HepG2 (cell line): ENCODE results near the gene WNT10A. TPM values are rescaled to one million over a fixed set of nuclear protein-coding genes. Genes with fewer than 3 reads are reported as not detected.
A peak's percentile ranks its signal among the peaks of the same experiment; 100 is the strongest.

Experiments used
- ATAC-seq: fragments of 200-7000 bp; cut with Tn5 transposase; 3 replicates; pipeline ENCODE4 v1.9.1; 2020; ENCODE audit warnings: mild to moderate bottlenecking, moderate library complexity
- BruUV-seq: library from RNA; stranded (reverse); fragments of 400-500 nt; replicated peaks from 2 replicates; lab custom pipeline; 2021; lab: Mats Ljungman, UMichigan
- CTCF ChIA-PET: fragments of 300-600 bp; formaldehyde crosslinking; extraction: SDS; loops from one replicate; lab custom pipeline; 2021; ENCODE audit warnings: low total read pairs, inconsistent platforms, low intra/inter-chr PET ratio; lab: Yijun Ruan, JAX
- POLR2A ChIA-PET: fragments of 350-600 bp; sonication (Branson Sonifier 250); formaldehyde crosslinking; loops from one replicate; lab custom pipeline; 2020; ENCODE audit warnings: antibody characterized with exemption, inconsistent platforms; lab: Yijun Ruan, JAX
- DNase-seq: peaks from one replicate; pipeline ENCODE4 v3.0.0-alpha.2; 2015; ENCODE audit warnings: low spot score
- FAIRE-seq: peaks from 3 replicates; lab custom pipeline; 2011; peaks lifted over from hg19 to GRCh38; lab: Jason Lieb, UNC
- H2AFZ ChIP-seq: one replicate; pipeline ENCODE4 v1.6.1; 2011; ENCODE audit warnings: low read length, inconsistent platforms
- H3K27ac ChIP-seq: fragments of 300-600 bp; 3 replicates; pipeline ENCODE4 v1.8.0; 2011; ENCODE audit warnings: mixed run types, mild to moderate bottlenecking, mixed read lengths, low read length, inconsistent platforms; ENCODE audit not compliant: insufficient read depth; ENCODE audit errors: extremely low read length
- H3K27me3 ChIP-seq, 2 experiments: fragments of 200-600 bp in 1 of 2; 2 replicates in 1 of 2; 3 replicates in 1 of 2; pipeline versions ENCODE4 v1.6.0 to v1.8.0; 2011; ENCODE audit warnings: low read length in 2 of 2, mild to moderate bottlenecking in 2 of 2, moderate library complexity in 2 of 2, inconsistent platforms in 1 of 2; ENCODE audit not compliant: insufficient read depth in 2 of 2, control insufficient read depth in 1 of 2
- H3K36me3 ChIP-seq, 2 experiments: fragments of 200-600 bp in 1 of 2; replicated peaks in 1 of 2; 2 replicates in 1 of 2; 3 replicates in 1 of 2; pipeline versions ENCODE4 v1.5.1 to v1.8.0; 2011; ENCODE audit warnings: low read length in 2 of 2, inconsistent platforms in 1 of 2; ENCODE audit not compliant: insufficient read depth in 2 of 2, control insufficient read depth in 1 of 2
- H3K4me1 ChIP-seq: 2 replicates; pipeline ENCODE4 v1.5.1; 2012; ENCODE audit warnings: low read length, inconsistent platforms; ENCODE audit not compliant: insufficient read depth
- H3K4me2 ChIP-seq: 2 replicates; pipeline ENCODE4 v1.6.0; 2011; ENCODE audit warnings: low read depth, low read length, inconsistent platforms
- H3K4me3 ChIP-seq, 3 experiments: fragments of 200-600 bp in 1 of 3; sonication (generic), shearing (Covaris generic) in 1 of 3; replicated peaks in 1 of 3; 2 replicates each; pipeline ENCODE4 v1.5.1; 2011 to 2016; ENCODE audit warnings: low read length in 3 of 3, inconsistent platforms in 2 of 3, low read depth in 2 of 3, mild to moderate bottlenecking in 2 of 3, control low read depth in 1 of 3, mixed read lengths in 1 of 3; ENCODE audit not compliant: insufficient read depth in 1 of 3
- H3K79me2 ChIP-seq: one replicate; pipeline ENCODE4 v1.6.1; 2011; ENCODE audit warnings: low read length, inconsistent platforms; ENCODE audit not compliant: insufficient read depth
- H3K9ac ChIP-seq: 2 replicates; pipeline ENCODE4 v1.6.0; 2011; ENCODE audit warnings: mild to moderate bottlenecking, low read depth, low read length, inconsistent platforms; ENCODE audit not compliant: insufficient read depth
- H3K9me3 ChIP-seq: 2 replicates; pipeline ENCODE4 v1.5.1; 2012; ENCODE audit warnings: mild to moderate bottlenecking, low read length
- H4K20me1 ChIP-seq: 2 replicates; pipeline ENCODE4 v1.6.0; 2011; ENCODE audit warnings: inconsistent platforms, mild to moderate bottlenecking, low read length, moderate library complexity; ENCODE audit not compliant: insufficient read depth
- EP300 ChIP-seq, 3 experiments: sonication (generic) in 1 of 3; formaldehyde crosslinking in 1 of 3; IDR thresholded peaks; 2 replicates each; pipeline versions ENCODE4 v1.5.1 to v1.6.1; 2011 to 2020; ENCODE audit warnings: low read depth in 2 of 3, low read length in 2 of 3, borderline replicate concordance in 1 of 3, improper control_type of control experiment in 1 of 3, mild to moderate bottlenecking in 1 of 3, missing genetic modification reagents in 1 of 3, moderate library complexity in 1 of 3
- EZH2 ChIP-seq: conservative IDR thresholded peaks from 2 replicates; pipeline ENCODE4 v1.6.1; 2012; ENCODE audit warnings: mild to moderate bottlenecking, low read depth, low read length, moderate library complexity
- FOXK2 ChIP-seq: fragments of 450-650 bp; IDR thresholded peaks from 2 replicates; pipeline ENCODE4 v1.6.1; 2016
- GABPB1 ChIP-seq: IDR thresholded peaks from 2 replicates; pipeline ENCODE4 v1.6.1; 2016; ENCODE audit warnings: mild to moderate bottlenecking, missing genetic modification reagents, moderate library complexity, missing compliant biosample characterization
- HIC2 ChIP-seq: sonication (generic); formaldehyde crosslinking; IDR thresholded peaks from 2 replicates; pipeline ENCODE4 v1.9.0; 2022; ENCODE audit warnings: low read depth, missing genetic modification reagents
- HNF4A ChIP-seq: sonication (generic); formaldehyde crosslinking; IDR thresholded peaks from 2 replicates; pipeline ENCODE4 v1.4.0; 2020; ENCODE audit warnings: missing genetic modification reagents
- HOXA7 ChIP-seq: sonication (generic); formaldehyde crosslinking; IDR thresholded peaks from 2 replicates; pipeline ENCODE4 v1.8.1; 2022; ENCODE audit warnings: mild to moderate bottlenecking, missing genetic modification reagents, moderate library complexity
- MZF1 ChIP-seq: sonication (generic); formaldehyde crosslinking; IDR thresholded peaks from 2 replicates; pipeline ENCODE4 v1.8.1; 2023; ENCODE audit warnings: mild to moderate bottlenecking, missing genetic modification reagents, borderline replicate concordance
- NAIF1 ChIP-seq: sonication (generic); formaldehyde crosslinking; IDR thresholded peaks from 2 replicates; pipeline ENCODE4 v1.5.0; 2020; ENCODE audit warnings: mild to moderate bottlenecking, missing genetic modification reagents, borderline replicate concordance
- PRDM4 ChIP-seq: sonication (generic); formaldehyde crosslinking; IDR thresholded peaks from 2 replicates; pipeline ENCODE4 v1.9.0; 2021; ENCODE audit warnings: missing genetic modification reagents, borderline replicate concordance
- SIN3B ChIP-seq: fragments of 150-350 bp; IDR thresholded peaks from 2 replicates; pipeline ENCODE4 v1.6.1; 2014; ENCODE audit warnings: low read length
- SMARCC2 ChIP-seq: fragments of 450-650 bp; IDR thresholded peaks from 2 replicates; pipeline ENCODE4 v1.6.1; 2017; ENCODE audit warnings: antibody characterized with exemption, mild to moderate bottlenecking
- ZBTB43 ChIP-seq: sonication (generic); formaldehyde crosslinking; conservative IDR thresholded peaks from 2 replicates; pipeline ENCODE4 v1.4.0; 2020; ENCODE audit warnings: missing genetic modification reagents
- ZNF33A ChIP-seq: sonication (generic); formaldehyde crosslinking; IDR thresholded peaks from 2 replicates; pipeline ENCODE4 v1.5.1; 2020; ENCODE audit warnings: missing genetic modification reagents, mild to moderate bottlenecking, moderate library complexity, borderline replicate concordance
- ZSCAN20 ChIP-seq: sonication (generic); formaldehyde crosslinking; IDR thresholded peaks from 2 replicates; pipeline ENCODE4 v1.4.0; 2020; ENCODE audit warnings: missing genetic modification reagents, mild to moderate bottlenecking, borderline replicate concordance
- WGBS: methylation state at CpG from one replicate; pipeline ENCODE4 v1.1.6; 2017; ENCODE audit warnings: low lambda C conversion rate; 5-methylcytosine and 5-hydroxymethylcytosine counted together
- in situ Hi-C: cut with HindIII; loops from 2 replicates; pipeline ENCODE4 v1.10.0; 2017; ENCODE audit warnings: low pct_unique_long_range_greater_than_20kb; ENCODE audit not compliant: extremely low pct_ligation_motif_present
- intact Hi-C: fragments of 100-400 bp; cut with micrococcal nuclease; formaldehyde crosslinking; loops from one replicate; pipeline ENCODE4 v1.10.0; 2022; ENCODE audit not compliant: unreplicated experiment
- polyA plus RNA-seq, 8 experiments: library from polyadenylated mRNA; depleted of rRNA in 3 of 8; stranded (reverse) in 7 of 8; unstranded in 1 of 8; fragments of >200 nt; fragmentation: Illumina TruSeq in 4 of 8; extraction: Trizol in 4 of 8; gene quantifications; 2 replicates each; pipeline versions ENCODE4 v1.2.1 to v1.2.3, GENCODE V29; 2011 to 2016; ENCODE audit warnings: low read depth in 4 of 8, missing spikeins in 1 of 8, mixed read lengths in 1 of 8; ENCODE audit not compliant: insufficient read depth in 1 of 8
- total RNA-seq, 5 experiments: library from RNA; depleted of rRNA; stranded (reverse); fragments of >200 nt; fragmentation: Illumina TruSeq; extraction: Trizol; gene quantifications; 2 replicates each; pipeline ENCODE4 v1.2.3, GENCODE V29; 2016; ENCODE audit warnings: low read depth in 1 of 5

The WNT10A gene
- total and polyA plus RNA-seq, 2 of the 13 experiments (the other 11 are each of a cell fraction or from before 2014, with no cell fraction given): 0.03 TPM; not detected in 1

- no peak for TF ChIP-seq ZNF33A (CRISPR knock-in tag)
- peak; percentile 88 for TF ChIP-seq HIC2 (CRISPR knock-in tag)
- no peak for TF ChIP-seq NAIF1 (CRISPR knock-in tag)
Observed at GRCh38 chr2:218870984-218871344, 9.7 kb upstream of the WNT10A start (continued).

- no peaks in the 10 kb centered on the region; the same call in 1 of the 2 replicates for H4K20me1 ChIP-seq
- H3K79me2 ChIP-seq: no peaks in the 10 kb centered on the region
- H3K27ac ChIP-seq: no peak overlapping the region
- H3K4me2 ChIP-seq: peak overlapping the region; percentile 57
- ChIA-PET POLR2A (no interaction called here), CTCF (no interaction called here)
- intact Hi-C loops (no loop called here), in situ Hi-C loops (no loop called here)
- H3K4me1 ChIP-seq: no peaks in the 10 kb centered on the region; the same call in 1 of the 2 replicates
- ATAC-seq: no peak; the same call in 2 of the 3 replicates
- peak overlapping the region in 2 of 3 experiments; percentile 35 to 56; a peak in 4 of 6 replicates for H3K4me3 ChIP-seq
- no peak overlapping the region for H2AFZ ChIP-seq
- 40% methylated on average over 54 of the region's 60 CpGs for WGBS
- no TSS peak for BruUV-seq
- peaks cover 11 to 94% of the 10 kb centered on the region in 2 experiments; a peak in 4 of 5 replicates for H3K27me3 ChIP-seq
- no peaks in the 10 kb centered on the region for H3K9me3 ChIP-seq
- no peak for DNase-seq
- no peak overlapping the region for H3K9ac ChIP-seq
- FAIRE-seq: no peak
- H3K36me3 ChIP-seq: no peaks in the 10 kb centered on the region
- TF ChIP-seq EP300 (IDR thresholded peaks at IDR 0.05; ENCODE audit: low read depth in 2 of 2, low read length in 2 of 2): no peak
- TF ChIP-seq EP300 (CRISPR knock-in tag; IDR thresholded peaks at IDR 0.05; ENCODE audit: borderline replicate concordance): no peak
- TF ChIP-seq MZF1 (CRISPR knock-in tag): no peak
- TF ChIP-seq HOXA7 (CRISPR knock-in tag): no peak
- TF ChIP-seq HNF4A (CRISPR knock-in tag): no peak
- no peak for TF ChIP-seq ZBTB43 (CRISPR knock-in tag)
- no peak for TF ChIP-seq SMARCC2
- 0 out of 2 replicates have a peak, but pooled peaks have one; percentile 11 for TF ChIP-seq GABPB1 (CRISPR knock-in tag)
- no peak for TF ChIP-seq FOXK2
- no peak for TF ChIP-seq PRDM4 (CRISPR knock-in tag)
- TF ChIP-seq ZSCAN20 (CRISPR knock-in tag): no peak
- no peak for TF ChIP-seq SIN3B
- 0 out of 2 replicates have a peak, but pooled peaks have one; percentile 53 for TF ChIP-seq EZH2
Observed at GRCh38 chr2:218871345-218872302, 9.0 kb upstream of the WNT10A start.
